H1 (cell line): ENCODE results near the gene TUBGCP5. TPM values are rescaled to one million over a fixed set of nuclear protein-coding genes. Genes with fewer than 3 reads are reported as not detected.

Experiments used
- CTCF ChIA-PET: fragments of 300-600 bp; sonication (Branson Sonifier 250); formaldehyde crosslinking; loops from one replicate; lab custom pipeline; 2021; ENCODE audit not compliant: partially characterized antibody; lab: Charles Lee
- POLR2A ChIA-PET: fragments of 300-600 bp; sonication (Branson Sonifier 250); formaldehyde crosslinking; loops from one replicate; lab custom pipeline; 2021; ENCODE audit warnings: inconsistent platforms; ENCODE audit not compliant: partially characterized antibody; lab: Charles Lee
- DNase-seq, 2 experiments: peaks; one replicate each; pipeline versions ENCODE4 v3.0.0 to v3.0.0-alpha.2; 2010 to 2022; ENCODE audit warnings: low spot score in 2 of 2, low read depth in 1 of 2, mixed read lengths in 1 of 2
- FAIRE-seq: peaks from 2 replicates; lab custom pipeline; 2011; peaks lifted over from hg19 to GRCh38; lab: Jason Lieb, UNC
- H2AFZ ChIP-seq: 2 replicates; pipeline ENCODE4 v1.8.1; 2012; ENCODE audit warnings: low read length, inconsistent platforms
- H2AK5ac ChIP-seq: 2 replicates; pipeline ENCODE4 v1.6.1; 2013; ENCODE audit warnings: low read depth, low read length
- H2BK120ac ChIP-seq: replicated peaks from 2 replicates; pipeline ENCODE3; 2013; ENCODE audit warnings: low read depth, low read length, inconsistent platforms
- H2BK12ac ChIP-seq: 2 replicates; pipeline ENCODE4 v1.6.1; 2013; ENCODE audit warnings: low read depth, low read length
- H2BK15ac ChIP-seq: 2 replicates; pipeline ENCODE4 v1.6.1; 2013; ENCODE audit warnings: low read length
- H2BK20ac ChIP-seq: 2 replicates; pipeline ENCODE4 v1.6.1; 2013; ENCODE audit warnings: low read length
- H2BK5ac ChIP-seq: 2 replicates; pipeline ENCODE4 v1.6.1; 2013; ENCODE audit warnings: low read depth, low read length
- H3K14ac ChIP-seq: 2 replicates; pipeline ENCODE4 v1.6.1; 2013; ENCODE audit warnings: inconsistent platforms; ENCODE audit not compliant: insufficient read length
- H3K18ac ChIP-seq: 2 replicates; pipeline ENCODE4 v1.6.1; 2013; ENCODE audit warnings: low read length; ENCODE audit errors: extremely low read depth
- H3K23ac ChIP-seq: 2 replicates; pipeline ENCODE4 v1.6.1; 2013; ENCODE audit warnings: inconsistent platforms; ENCODE audit not compliant: insufficient read length
- H3K23me2 ChIP-seq: 2 replicates; pipeline ENCODE4 v1.6.1; 2013; ENCODE audit warnings: low read depth, low read length
- H3K27ac ChIP-seq: 2 replicates; pipeline ENCODE4 v1.6.1; 2011; ENCODE audit warnings: low read depth, low read length, inconsistent platforms
- H3K27me3 ChIP-seq, 4 experiments: replicated peaks in 1 of 4; 1 replicate in 1 of 4; 2 replicates in 3 of 4; pipeline versions ENCODE4 v1.6.1 to v1.8.1; 2011 to 2013; ENCODE audit warnings: low read length in 3 of 4, mild to moderate bottlenecking in 3 of 4, inconsistent platforms in 2 of 4, mixed read lengths in 2 of 4, moderate library complexity in 1 of 4; ENCODE audit not compliant: control insufficient read depth in 3 of 4, insufficient read depth in 3 of 4; ENCODE audit errors: extremely low read depth in 1 of 4
- H3K36me3 ChIP-seq, 4 experiments: 2 replicates each; pipeline versions ENCODE4 v1.6.1 to v1.8.1; 2011 to 2013; ENCODE audit warnings: mild to moderate bottlenecking in 4 of 4, low read length in 3 of 4, moderate library complexity in 2 of 4, control low read depth in 1 of 4, inconsistent platforms in 1 of 4; ENCODE audit not compliant: insufficient read depth in 4 of 4, control insufficient read depth in 2 of 4
- H3K4ac ChIP-seq: replicated peaks from 2 replicates; pipeline ENCODE3; 2013; ENCODE audit warnings: low read length, low read depth, mixed read lengths, inconsistent platforms; ENCODE audit not compliant: insufficient read length
- H3K4me1 ChIP-seq, 4 experiments: replicated peaks in 1 of 4; 1 replicate in 1 of 4; 2 replicates in 3 of 4; pipeline versions ENCODE4 v1.6.1 to v1.8.1; 2011 to 2013; ENCODE audit warnings: low read length in 3 of 4, inconsistent platforms in 2 of 4, mixed read lengths in 1 of 4; ENCODE audit not compliant: insufficient read depth in 4 of 4, control insufficient read depth in 3 of 4
- H3K4me2 ChIP-seq, 2 experiments: 2 replicates each; pipeline versions ENCODE4 v1.6.1 to v1.8.1; 2011 to 2013; ENCODE audit warnings: low read depth in 2 of 2, low read length in 2 of 2, control low read depth in 1 of 2, inconsistent platforms in 1 of 2, mild to moderate bottlenecking in 1 of 2; ENCODE audit not compliant: insufficient read depth in 1 of 2
- H3K4me3 ChIP-seq, 4 experiments: fragments of 200-600, 300-600 bp in 1 of 4; sonication (generic), shearing (Covaris generic), sonication (Bioruptor Twin) in 1 of 4; 2 replicates each; pipeline versions ENCODE4 v1.5.1 to v1.8.1; 2011 to 2016; ENCODE audit warnings: low read length in 4 of 4, low read depth in 3 of 4, control low read depth in 2 of 4, inconsistent platforms in 2 of 4, mild to moderate bottlenecking in 2 of 4, mixed read lengths in 1 of 4, moderate library complexity in 1 of 4; ENCODE audit not compliant: insufficient read depth in 2 of 4; ENCODE audit errors: extremely low read depth in 1 of 4
- H3K56ac ChIP-seq: replicated peaks from 2 replicates; pipeline ENCODE3; 2013; ENCODE audit warnings: low read depth, mild to moderate bottlenecking, mixed read lengths, low read length, inconsistent platforms; ENCODE audit not compliant: insufficient read length
- H3K79me1 ChIP-seq: 2 replicates; pipeline ENCODE4 v1.6.1; 2013; ENCODE audit warnings: low read depth, low read length, control low read depth
- H3K79me2 ChIP-seq, 2 experiments: 2 replicates each; pipeline versions ENCODE4 v1.6.1 to v1.8.1; 2012 to 2013; ENCODE audit warnings: low read length in 2 of 2, mild to moderate bottlenecking in 2 of 2, inconsistent platforms in 1 of 2; ENCODE audit not compliant: insufficient read depth in 2 of 2, control insufficient read depth in 1 of 2
- H3K9ac ChIP-seq, 4 experiments: replicated peaks in 1 of 4; 1 replicate in 1 of 4; 2 replicates in 3 of 4; pipeline versions ENCODE4 v1.6.1 to v1.8.1; 2011 to 2013; ENCODE audit warnings: low read depth in 3 of 4, low read length in 3 of 4, control low read depth in 2 of 4, mild to moderate bottlenecking in 2 of 4, moderate library complexity in 2 of 4, inconsistent platforms in 1 of 4; ENCODE audit errors: extremely low read depth in 1 of 4
- H3K9me3 ChIP-seq, 2 experiments: 2 replicates each; pipeline versions ENCODE4 v1.6.1 to v1.8.1; 2012 to 2013; ENCODE audit warnings: mild to moderate bottlenecking in 2 of 2, moderate library complexity in 2 of 2, control low read depth in 1 of 2, inconsistent platforms in 1 of 2, low read depth in 1 of 2, low read length in 1 of 2, mixed read lengths in 1 of 2; ENCODE audit not compliant: insufficient read depth in 2 of 2
- H4K20me1 ChIP-seq, 2 experiments: replicated peaks in 1 of 2; 2 replicates each; pipeline versions ENCODE3 to v1.8.1; 2011 to 2013; ENCODE audit warnings: inconsistent platforms in 2 of 2, low read length in 2 of 2, mild to moderate bottlenecking in 1 of 2; ENCODE audit not compliant: insufficient read depth in 2 of 2, control insufficient read depth in 1 of 2
- H4K5ac ChIP-seq: 2 replicates; pipeline ENCODE4 v1.6.1; 2013; ENCODE audit warnings: low read length, low read depth, mixed read lengths, inconsistent platforms; ENCODE audit not compliant: insufficient read length
- H4K8ac ChIP-seq: 2 replicates; pipeline ENCODE4 v1.8.0; 2013; ENCODE audit warnings: mild to moderate bottlenecking, moderate library complexity, low read length, inconsistent platforms; ENCODE audit not compliant: insufficient read depth; ENCODE audit errors: extremely low read depth
- H4K91ac ChIP-seq: replicated peaks from 2 replicates; pipeline ENCODE3; 2013; ENCODE audit warnings: low read length, mixed read lengths, inconsistent platforms; ENCODE audit not compliant: insufficient read length
- E2F6 ChIP-seq: IDR thresholded peaks from 2 replicates; pipeline ENCODE4 v1.6.1; 2012; ENCODE audit warnings: inconsistent platforms
- SP4 ChIP-seq: IDR thresholded peaks from 2 replicates; pipeline ENCODE4 v1.6.1; 2012; ENCODE audit warnings: low read length, inconsistent platforms
- WGBS, 2 experiments: shearing (Covaris generic) in 1 of 2; methylation state at CpG; one replicate each; pipeline versions ENCODE4 v1.1.6 to v1.1.7; 2013 to 2015; ENCODE audit warnings: low lambda C conversion rate in 2 of 2, mixed read lengths in 2 of 2, inconsistent platforms in 1 of 2, low coverage in 1 of 2, missing lambda C conversion rate in 1 of 2; ENCODE audit not compliant: insufficient replicate concordance in 2 of 2, insufficient coverage in 1 of 2, insufficient read length in 1 of 2; ENCODE audit errors: extremely low coverage in 1 of 2, missing lambda C conversion rate in 1 of 2; 5-methylcytosine and 5-hydroxymethylcytosine counted together
- polyA plus RNA-seq, 7 experiments: library from polyadenylated mRNA; depleted of rRNA in 3 of 7; stranded (reverse) in 5 of 7; unstranded in 2 of 7; fragments of >200 nt in 5 of 7; fragments of 200-250 nt in 2 of 7; gene quantifications; 1 replicate in 5 of 7; 2 replicates in 1 of 7; 4 replicates in 1 of 7; pipeline versions ENCODE4 v1.2.1 to v1.2.3, GENCODE V29; 2011 to 2013; ENCODE audit warnings: missing spikeins in 2 of 7, mixed read lengths in 2 of 7
- total RNA-seq: library from RNA; stranded (reverse); fragmentation: NEBNext Ultra II Directional; extraction: Animal tissue kit (Norgen Biotek cat#: 25700); gene quantifications from 2 replicates; pipeline ENCODE4 v1.2.1, GENCODE V29; 2021

Gene TUBGCP5
- total and polyA plus RNA-seq, 2 of the 8 experiments (the other 6 are each of a cell fraction or from before 2014, with no cell fraction given): 6.3 to 12.5 TPM

- no peaks in the 10 kb centered on the region for H3K9me3 ChIP-seq
- no peaks in the 10 kb centered on the region for H3K79me1 ChIP-seq
- no peak overlapping the region for H2BK5ac ChIP-seq
- H4K5ac ChIP-seq: no peak overlapping the region
- H2BK20ac ChIP-seq: no peak overlapping the region
- ChIA-PET POLR2A (interaction anchor here (0.8 to 1.6 kb wide), 4 partner anchors 8 to 50 kb away, joined by 3 to 6 read pairs (median 4); no protein-coding TSS in a partner anchor), CTCF (interaction anchor here (0.6 to 1.1 kb wide), 2 partner anchors 45 to 47 kb away, joined by 3 read pairs; no protein-coding TSS in a partner anchor)
- no peak overlapping the region for H4K8ac ChIP-seq
- DNase-seq (no peak), FAIRE-seq (no peak)
- no peaks in the 10 kb centered on the region for H3K27me3 ChIP-seq
- no peak overlapping the region for H3K4me2 ChIP-seq
- no peak overlapping the region for H3K23ac ChIP-seq
- H2BK15ac ChIP-seq: no peak overlapping the region
- H3K14ac ChIP-seq: no peak overlapping the region
- no peaks in the 10 kb centered on the region for H3K23me2 ChIP-seq
- H2BK120ac ChIP-seq: no peak overlapping the region
- 84% methylated on average over 7 of the region's 7 CpGs; no CpG with 5 or more reads in 1 of the 2 experiments for WGBS, 2 experiments
- H3K27ac ChIP-seq: no peak overlapping the region
- H3K18ac ChIP-seq: no peak overlapping the region
- H3K9ac ChIP-seq: no peak overlapping the region; a peak in 1 of 7 replicates
- H2AFZ ChIP-seq: no peak overlapping the region
- no peak overlapping the region for H4K91ac ChIP-seq
- H3K56ac ChIP-seq: no peak overlapping the region
- no peaks in the 10 kb centered on the region for H4K20me1 ChIP-seq
- H3K4me3 ChIP-seq: no peak overlapping the region
- H3K36me3 ChIP-seq: no peaks in the 10 kb centered on the region
- no peak overlapping the region for H2AK5ac ChIP-seq
- H3K4ac ChIP-seq: no peak overlapping the region
- H3K4me1 ChIP-seq: no peaks in the 10 kb centered on the region
- no peaks in the 10 kb centered on the region for H3K79me2 ChIP-seq
- H2BK12ac ChIP-seq: no peak overlapping the region
- TF ChIP-seq SP4 (no peak), E2F6 (no peak)
These were observed 50.6 kb downstream of the TUBGCP5 start for GRCh38 chr15:22988811-22989210.
